Measurements from ENCODE around the gene ASMTL.

GRCh38 chrX:1464971-1465285 lies 12.2 kb upstream of the ASMTL start:
- TF ChIP-seq EZH2 (IDR thresholded peaks at IDR 0.05), result no peak
- TF ChIP-seq POLR2AphosphoS5 (IDR thresholded peaks at IDR 0.05; ENCODE audit: borderline replicate concordance, low read depth, low read length), result no peak

All from SK-N-MC (cell line).